Gastroesophageal sphincter (tissue), 3 donors: ENCODE measurements around the gene ELL2.

Source experiments
- POLR2A ChIP-seq, 2 donors: fragments of 450-650 bp; IDR thresholded peaks; one replicate each; pipeline ENCODE4 v1.6.1; 2017; ENCODE audit warnings: antibody characterized with exemption in 2 of 2, mild to moderate bottlenecking in 2 of 2, moderate library complexity in 1 of 2
- TF ChIP-seq, protein P1 (sequence below), 4 experiments: fragments of 200-600 bp in 2 of 4; fragments of 450-650 bp in 2 of 4; sonication (generic) in 1 of 4; IDR thresholded peaks; one replicate each; pipeline ENCODE4 v1.5.1; 2017 to 2019; ENCODE audit warnings: antibody characterized with exemption in 4 of 4, mild to moderate bottlenecking in 2 of 4, moderate library complexity in 2 of 4

DNA sequence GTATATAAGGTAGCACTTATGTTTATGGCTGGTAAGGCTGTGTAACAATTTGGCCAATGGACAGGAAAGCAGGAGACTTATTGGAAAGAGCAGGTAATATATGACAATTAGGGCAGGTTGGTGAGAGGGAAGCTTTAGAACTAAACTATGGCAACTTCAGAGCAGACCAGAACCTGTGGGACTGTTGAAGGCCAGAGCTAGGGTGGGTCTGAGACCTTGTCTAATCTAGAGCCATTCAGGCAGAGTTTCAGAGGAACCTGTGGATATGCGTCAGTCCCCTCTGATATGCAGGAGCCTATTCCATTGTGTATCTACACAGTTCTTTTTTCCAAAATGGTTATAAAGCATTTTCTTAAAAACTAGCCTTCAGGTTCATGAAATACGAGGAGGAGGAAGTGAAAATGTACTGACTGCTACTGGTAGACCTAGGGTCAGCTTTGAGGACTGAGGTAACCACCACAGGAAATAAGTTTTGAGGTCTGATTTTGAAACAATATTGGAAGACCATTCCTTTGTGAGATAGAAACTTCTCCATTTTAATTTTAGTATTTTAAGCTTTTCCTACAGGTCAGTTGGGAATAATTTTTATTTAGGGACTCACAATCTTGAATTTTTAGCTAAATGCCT, 37.6 kb downstream of the ELL2 start:
- TF ChIP-seq, protein P1, sequence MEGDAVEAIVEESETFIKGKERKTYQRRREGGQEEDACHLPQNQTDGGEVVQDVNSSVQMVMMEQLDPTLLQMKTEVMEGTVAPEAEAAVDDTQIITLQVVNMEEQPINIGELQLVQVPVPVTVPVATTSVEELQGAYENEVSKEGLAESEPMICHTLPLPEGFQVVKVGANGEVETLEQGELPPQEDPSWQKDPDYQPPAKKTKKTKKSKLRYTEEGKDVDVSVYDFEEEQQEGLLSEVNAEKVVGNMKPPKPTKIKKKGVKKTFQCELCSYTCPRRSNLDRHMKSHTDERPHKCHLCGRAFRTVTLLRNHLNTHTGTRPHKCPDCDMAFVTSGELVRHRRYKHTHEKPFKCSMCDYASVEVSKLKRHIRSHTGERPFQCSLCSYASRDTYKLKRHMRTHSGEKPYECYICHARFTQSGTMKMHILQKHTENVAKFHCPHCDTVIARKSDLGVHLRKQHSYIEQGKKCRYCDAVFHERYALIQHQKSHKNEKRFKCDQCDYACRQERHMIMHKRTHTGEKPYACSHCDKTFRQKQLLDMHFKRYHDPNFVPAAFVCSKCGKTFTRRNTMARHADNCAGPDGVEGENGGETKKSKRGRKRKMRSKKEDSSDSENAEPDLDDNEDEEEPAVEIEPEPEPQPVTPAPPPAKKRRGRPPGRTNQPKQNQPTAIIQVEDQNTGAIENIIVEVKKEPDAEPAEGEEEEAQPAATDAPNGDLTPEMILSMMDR (IDR thresholded peaks at IDR 0.05): no peak
- no peak for TF ChIP-seq POLR2A (IDR thresholded peaks at IDR 0.05)
